ENCODE measurements around the gene PPP2R3B. TPM values are rescaled to one million over a fixed set of nuclear protein-coding genes. Genes with fewer than 3 reads are reported as not detected.

The PPP2R3B gene
- total RNA-seq, 1 donor from 2014 or later = 38.3 TPM

- TF ChIP-seq, protein P1, sequence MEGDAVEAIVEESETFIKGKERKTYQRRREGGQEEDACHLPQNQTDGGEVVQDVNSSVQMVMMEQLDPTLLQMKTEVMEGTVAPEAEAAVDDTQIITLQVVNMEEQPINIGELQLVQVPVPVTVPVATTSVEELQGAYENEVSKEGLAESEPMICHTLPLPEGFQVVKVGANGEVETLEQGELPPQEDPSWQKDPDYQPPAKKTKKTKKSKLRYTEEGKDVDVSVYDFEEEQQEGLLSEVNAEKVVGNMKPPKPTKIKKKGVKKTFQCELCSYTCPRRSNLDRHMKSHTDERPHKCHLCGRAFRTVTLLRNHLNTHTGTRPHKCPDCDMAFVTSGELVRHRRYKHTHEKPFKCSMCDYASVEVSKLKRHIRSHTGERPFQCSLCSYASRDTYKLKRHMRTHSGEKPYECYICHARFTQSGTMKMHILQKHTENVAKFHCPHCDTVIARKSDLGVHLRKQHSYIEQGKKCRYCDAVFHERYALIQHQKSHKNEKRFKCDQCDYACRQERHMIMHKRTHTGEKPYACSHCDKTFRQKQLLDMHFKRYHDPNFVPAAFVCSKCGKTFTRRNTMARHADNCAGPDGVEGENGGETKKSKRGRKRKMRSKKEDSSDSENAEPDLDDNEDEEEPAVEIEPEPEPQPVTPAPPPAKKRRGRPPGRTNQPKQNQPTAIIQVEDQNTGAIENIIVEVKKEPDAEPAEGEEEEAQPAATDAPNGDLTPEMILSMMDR (conservative IDR thresholded peaks at IDR 0.05; ENCODE audit: low read depth, low read length) = no peak
- H3K4me3 ChIP-seq (ENCODE audit: low read depth, low read length) = no peak overlapping the region
- DNase-seq (ENCODE audit: low read depth) = no peak
Measured at GRCh38 chrX:362351-362750, 24.4 kb downstream of the PPP2R3B start.

DNA sequence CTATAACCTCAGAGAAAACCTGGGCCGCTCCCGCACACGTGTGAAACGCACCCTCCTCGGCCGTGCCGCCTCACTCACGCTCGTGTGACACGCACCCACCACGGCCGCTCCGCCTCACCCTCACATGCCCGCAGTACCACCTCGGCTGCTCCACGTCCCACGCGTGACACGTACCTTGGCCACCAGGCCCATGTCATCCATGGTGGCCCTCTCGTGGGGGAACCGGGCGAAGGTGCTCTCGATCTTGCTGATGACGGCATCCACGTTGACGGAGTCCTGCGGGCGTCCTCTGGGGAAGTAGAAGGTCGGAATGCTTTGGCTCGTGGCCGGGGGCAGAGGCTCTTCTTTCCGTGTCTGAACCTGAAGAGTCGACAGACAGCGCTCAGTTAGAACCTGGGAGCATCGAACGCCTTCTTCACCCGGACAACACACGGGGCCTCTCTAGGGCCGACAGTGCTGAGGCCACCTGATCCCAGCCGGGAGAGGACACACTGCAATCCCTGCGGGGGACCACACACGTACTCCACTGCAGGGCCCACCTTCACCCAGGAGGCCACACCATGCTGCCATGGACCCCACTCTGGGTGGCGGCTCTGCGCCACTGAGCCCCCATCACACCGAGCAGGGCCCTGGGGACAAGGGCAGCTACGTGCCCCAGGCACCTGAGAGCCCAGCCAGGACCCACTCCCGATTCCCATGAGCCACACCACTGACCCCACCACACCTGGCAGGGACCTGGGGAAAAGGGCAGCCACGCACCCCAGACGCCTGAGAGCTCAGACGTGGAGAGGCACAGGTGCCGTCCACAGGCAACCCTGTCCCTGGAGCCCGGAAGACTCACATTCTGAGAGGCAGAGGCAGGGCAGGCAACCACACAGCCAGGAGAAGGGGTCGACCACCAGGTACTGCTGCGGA lies 25.2 kb downstream of the PPP2R3B start:
- no peak overlapping the region for H3K4me3 ChIP-seq (ENCODE audit: low read depth, low read length)
- no peak for DNase-seq (ENCODE audit: low read depth)
- TF ChIP-seq, protein P1 (conservative IDR thresholded peaks at IDR 0.05; ENCODE audit: low read depth, low read length) = no peak

GRCh38 chrX:360496-361150 lies 26.1 kb downstream of the PPP2R3B start:
- TF ChIP-seq, protein P1 (conservative IDR thresholded peaks at IDR 0.05; ENCODE audit: low read depth, low read length) = no peak
- DNase-seq (ENCODE audit: low read depth) = no peak
- H3K4me3 ChIP-seq (ENCODE audit: low read depth, low read length) = no peak overlapping the region

- no peak overlapping the region for H3K4me3 ChIP-seq (ENCODE audit: low read depth, low read length)
- no peak for DNase-seq (ENCODE audit: low read depth)
- TF ChIP-seq, protein P1 (conservative IDR thresholded peaks at IDR 0.05; ENCODE audit: low read depth, low read length) = no peak
Measured at GRCh38 chrX:358651-359143, 28.0 kb downstream of the PPP2R3B start.

DNA sequence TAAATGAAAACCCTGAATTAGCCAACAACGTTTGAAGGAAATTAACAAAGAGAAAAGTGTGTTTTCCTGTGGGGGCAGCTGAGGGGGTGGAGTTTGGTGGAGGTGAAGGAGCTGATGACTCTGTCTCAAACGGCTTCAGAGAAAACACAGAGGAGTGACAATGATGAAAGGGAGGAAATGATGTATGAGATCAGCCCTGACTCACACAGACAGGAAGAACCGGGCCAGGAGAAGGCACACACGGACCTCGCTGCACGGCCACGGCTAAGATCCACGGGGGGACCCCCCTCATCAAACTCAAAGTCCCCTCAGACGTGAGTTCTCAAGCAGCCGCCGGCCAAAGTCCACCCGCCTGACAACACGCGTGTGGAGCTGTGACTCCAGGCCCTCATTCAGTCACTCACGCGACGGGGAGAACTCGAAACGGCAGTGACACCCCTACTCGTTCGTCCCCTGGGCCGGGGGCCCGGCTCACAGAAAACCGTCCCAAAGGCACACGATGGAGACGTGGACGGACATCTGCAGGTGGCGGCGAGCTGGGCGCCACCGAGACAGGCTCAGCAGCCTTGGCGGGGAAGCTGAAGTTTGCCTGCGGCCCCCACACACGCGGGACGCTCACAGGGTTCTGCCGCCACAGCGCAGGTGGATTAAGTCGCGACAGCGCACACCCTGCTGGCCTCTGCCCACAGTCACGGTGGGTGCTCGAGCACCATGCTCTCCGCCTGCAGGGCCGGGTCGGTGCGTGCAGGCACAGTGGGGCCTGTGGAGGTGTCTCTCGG lies 28.8 kb downstream of the PPP2R3B start:
- TF ChIP-seq, protein P1 (conservative IDR thresholded peaks at IDR 0.05; ENCODE audit: low read depth, low read length) = no peak
- no peak for DNase-seq (ENCODE audit: low read depth)

GRCh38 chrX:357035-357692 lies 29.5 kb downstream of the PPP2R3B start:
- TF ChIP-seq, protein P1 (conservative IDR thresholded peaks at IDR 0.05; ENCODE audit: low read depth, low read length) = no peak
- DNase-seq (ENCODE audit: low read depth) = no peak
- no peak overlapping the region for H3K4me3 ChIP-seq (ENCODE audit: low read depth, low read length)

More for the DNA sequence above, 28.8 kb downstream of the PPP2R3B start:
- no peak overlapping the region for H3K4me3 ChIP-seq (ENCODE audit: low read depth, low read length)
